GM12892 (cell line): Measurements from ENCODE around the gene PCNX1.

Experiments
- POLR2A ChIP-seq: IDR thresholded peaks from 2 replicates; pipeline ENCODE4 v1.6.1; 2011; ENCODE audit warnings: low read depth, low read length, control low read depth
- POLR2AphosphoS5 ChIP-seq: IDR thresholded peaks from 2 replicates; pipeline ENCODE4 v1.6.1; 2011; ENCODE audit warnings: low read depth, low read length, control low read depth

- TF ChIP-seq POLR2AphosphoS5 (no peak), POLR2A (no peak)
Observed at GRCh38 chr14:71103662-71104484, 196.6 kb downstream of the PCNX1 start.
